HG02885 (cell line): ENCODE data around the gene LDLRAD2.

Experiments used
- ATAC-seq: cut with Tn5 transposase; IDR thresholded peaks from one replicate; pipeline ENCODE4 v1.9.1; 2021; ENCODE audit warnings: mild to moderate bottlenecking; ENCODE audit not compliant: unreplicated experiment, poor library complexity

Gene LDLRAD2

DNA sequence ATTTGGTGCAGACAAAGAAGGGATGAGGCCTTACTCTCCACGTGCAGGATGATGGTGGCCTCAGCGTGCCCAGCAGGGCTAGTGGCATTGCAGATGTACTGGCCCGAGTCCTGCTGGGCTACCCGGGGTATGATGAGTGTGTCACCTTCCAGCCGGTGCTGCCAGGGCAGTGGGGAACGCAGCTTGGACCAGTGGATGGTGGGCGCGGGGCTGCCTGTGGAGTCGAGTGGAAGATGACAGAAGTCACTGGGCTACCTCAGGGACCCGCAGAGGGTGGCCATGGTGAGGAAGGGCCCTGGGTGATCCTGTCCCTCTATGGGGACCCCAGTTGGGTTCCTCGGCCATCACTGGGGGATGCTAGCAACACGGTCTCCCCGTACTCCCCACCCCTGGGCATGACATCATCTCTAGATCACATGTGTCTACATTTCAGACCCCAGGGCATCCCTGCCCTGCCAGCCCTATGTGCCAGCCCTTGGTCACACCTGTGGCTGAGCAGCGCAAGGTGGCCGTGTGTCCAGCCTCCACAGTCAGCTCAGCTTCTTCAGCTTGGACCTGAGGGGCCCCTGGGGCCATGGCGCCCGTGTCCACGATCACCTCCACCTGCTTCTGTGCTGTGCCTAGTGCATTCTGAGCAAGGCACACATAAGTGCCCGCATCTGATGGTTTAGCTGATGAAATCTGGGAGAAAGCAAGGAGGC, 27.4 kb downstream of the LDLRAD2 start:
- ATAC-seq = no peak

- no peak for ATAC-seq
Measured at GRCh38 chr1:21840981-21841380, 28.9 kb downstream of the LDLRAD2 start.

GRCh38 chr1:21841852-21842466, 29.9 kb downstream of the LDLRAD2 start:
- ATAC-seq = no peak

GRCh38 chr1:21842606-21843162, 30.6 kb downstream of the LDLRAD2 start:
- no peak for ATAC-seq

GRCh38 chr1:21843208-21843607, 31.1 kb downstream of the LDLRAD2 start:
- no peak for ATAC-seq

GRCh38 chr1:21843996-21844395, 31.9 kb downstream of the LDLRAD2 start:
- no peak for ATAC-seq

DNA sequence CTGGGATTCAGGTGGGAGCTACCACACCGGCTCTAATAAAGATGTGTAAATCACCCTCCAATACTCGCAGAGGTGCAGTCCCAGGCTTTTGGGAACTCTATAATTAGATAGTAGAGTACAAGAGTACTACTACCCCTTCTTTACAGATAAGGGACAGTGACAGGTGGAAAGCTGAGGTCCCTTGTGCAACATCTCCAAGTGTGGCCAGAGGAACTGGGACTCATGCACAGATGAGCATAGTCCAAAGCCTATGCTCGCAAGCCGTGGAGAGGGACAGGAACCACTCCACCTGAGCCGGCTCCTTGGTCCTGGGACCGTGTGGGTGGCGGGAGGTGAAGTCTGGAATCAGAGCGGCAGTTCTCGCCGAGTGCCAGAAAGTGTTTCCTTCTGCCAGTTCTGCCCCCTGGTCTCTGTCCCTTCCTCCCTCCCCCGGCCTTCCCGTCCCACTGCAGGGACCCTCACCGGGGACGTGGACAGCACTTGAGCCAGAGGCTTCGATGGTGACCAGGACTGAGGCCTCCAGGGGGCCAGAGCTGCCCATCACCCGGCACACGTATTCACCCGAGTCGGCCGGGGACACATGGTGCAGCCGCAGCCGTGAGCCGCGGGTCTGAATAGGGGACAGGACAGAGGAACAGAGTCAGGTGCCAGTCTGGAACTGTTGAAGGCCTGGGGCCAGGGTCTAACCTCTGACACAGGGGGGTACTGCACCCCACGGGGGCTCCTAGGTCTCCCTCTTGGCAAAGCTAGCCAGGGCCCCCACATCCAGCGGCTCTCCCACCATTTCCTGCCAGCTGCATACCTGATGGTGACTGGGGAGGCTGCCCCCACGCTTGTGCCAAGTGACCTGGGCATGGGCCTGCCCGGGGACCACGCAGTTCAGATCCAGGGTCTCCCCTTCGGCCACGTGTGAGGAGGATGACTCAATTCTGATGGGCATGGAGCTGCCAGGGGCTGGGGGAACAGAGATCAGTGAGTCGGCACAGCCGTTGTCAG, 33.9 kb downstream of the LDLRAD2 start:
- no peak for ATAC-seq

DNA sequence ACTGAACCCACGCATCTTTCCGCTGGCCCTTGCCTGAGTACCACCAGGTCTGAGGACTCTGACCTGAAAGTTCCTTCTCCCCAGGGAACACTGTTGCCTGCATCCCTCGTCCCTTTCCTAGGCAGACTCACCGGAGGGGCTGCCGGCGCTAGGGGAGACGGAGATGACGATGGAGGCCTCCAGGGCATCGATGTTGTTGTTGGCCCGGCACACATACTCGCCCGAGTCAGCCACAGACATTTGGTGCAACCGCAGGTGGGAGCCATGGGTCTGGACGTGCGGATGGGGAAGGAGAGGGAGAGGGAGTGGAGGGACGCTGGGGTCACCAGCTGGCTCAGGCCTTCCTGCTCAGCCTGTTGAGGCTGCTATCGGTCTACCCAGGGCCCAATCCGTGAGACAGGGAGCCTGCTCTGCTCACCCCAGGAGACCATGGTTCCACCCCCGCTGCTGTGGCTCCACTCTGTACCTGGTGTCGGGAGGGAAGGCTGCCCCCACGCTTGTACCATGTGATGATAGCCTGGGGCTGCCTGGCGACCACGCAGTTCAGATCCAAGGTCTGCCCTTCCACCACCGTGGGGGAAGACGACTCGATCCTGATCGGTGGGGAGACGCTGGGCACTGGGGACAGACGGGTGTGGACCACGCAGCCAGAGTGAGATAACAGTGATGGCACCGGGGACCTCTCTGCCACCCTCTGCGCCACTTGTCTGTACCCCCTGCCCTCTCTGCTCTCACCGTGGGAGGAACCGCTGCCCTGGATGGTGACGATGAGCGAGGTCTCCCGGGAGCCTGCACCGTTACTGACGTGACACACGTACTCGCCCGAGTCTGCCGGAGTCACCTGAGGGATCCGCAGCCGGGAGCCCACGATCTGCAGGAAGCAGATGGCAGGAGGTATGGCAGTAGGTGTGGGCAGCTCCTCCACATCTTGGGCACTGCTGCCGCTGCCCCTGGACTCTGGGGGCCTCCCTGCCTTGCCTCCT, 35.4 kb downstream of the LDLRAD2 start:
- no peak for ATAC-seq

DNA sequence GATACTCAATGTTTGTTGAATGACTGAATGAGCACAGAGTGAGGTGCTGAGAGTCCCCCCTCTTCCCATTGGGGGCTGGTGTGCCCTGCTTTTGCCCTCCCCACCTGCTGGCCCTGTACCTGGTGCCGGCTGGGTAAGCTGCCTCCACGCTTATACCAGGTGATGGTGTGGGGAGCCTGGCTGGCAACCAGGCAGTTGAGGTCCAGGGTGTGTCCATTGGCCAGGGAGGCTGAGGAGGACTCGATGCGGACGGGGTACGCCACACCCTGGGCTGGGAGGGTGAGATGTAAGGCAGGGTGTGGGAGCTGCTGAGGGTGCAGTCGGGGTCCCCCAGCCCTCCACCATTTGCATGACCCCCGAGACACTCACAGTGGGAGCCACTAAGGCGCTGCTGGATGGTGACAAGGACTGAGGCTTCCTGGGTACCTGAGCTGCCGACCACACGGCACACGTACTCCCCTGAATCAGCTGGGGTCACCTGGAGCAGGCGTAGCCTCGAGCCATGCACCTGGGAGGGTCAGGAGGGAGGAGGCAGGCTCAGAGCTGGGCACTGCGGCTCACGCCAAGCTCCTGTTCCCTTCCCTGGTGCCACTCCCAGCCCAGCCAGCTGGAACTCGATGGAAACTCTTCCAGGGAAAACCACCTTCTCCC, 36.6 kb downstream of the LDLRAD2 start:
- no peak for ATAC-seq

DNA sequence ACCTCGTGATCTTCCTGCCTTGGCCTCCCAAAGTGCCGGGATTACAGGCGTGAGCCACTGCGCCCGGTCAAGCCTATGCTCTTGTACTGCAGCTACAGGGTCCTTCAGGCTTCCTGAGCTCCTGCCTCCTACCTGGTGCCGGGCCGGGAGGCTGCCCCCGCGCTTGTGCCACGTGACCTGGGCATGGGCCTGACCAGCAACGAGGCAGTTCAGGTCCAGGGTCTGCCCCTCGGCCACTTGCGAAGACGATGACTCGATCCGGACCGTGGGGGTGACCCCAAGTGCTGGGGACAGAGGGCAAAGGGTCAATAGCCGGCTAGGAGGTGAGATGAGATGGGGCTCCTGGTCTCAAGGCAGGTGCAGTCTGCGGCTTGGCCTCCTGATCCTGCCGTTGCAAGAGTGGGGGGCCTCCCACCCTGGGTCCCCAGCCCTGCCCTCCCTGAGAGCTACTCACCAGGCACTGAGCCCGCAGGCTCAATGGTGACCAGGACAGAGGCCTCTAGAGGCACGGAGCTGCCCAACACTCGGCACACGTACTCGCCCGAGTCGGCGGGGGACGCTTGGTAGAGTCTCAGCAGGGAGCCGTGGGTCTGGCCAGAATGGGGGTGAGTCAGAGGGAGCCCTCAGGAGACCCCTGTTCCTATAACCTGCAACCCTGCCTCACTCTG, 38.0 kb downstream of the LDLRAD2 start:
- ATAC-seq = no peak

- ATAC-seq = no peak
Measured at GRCh38 chr1:21851430-21852250, 39.6 kb downstream of the LDLRAD2 start.

DNA sequence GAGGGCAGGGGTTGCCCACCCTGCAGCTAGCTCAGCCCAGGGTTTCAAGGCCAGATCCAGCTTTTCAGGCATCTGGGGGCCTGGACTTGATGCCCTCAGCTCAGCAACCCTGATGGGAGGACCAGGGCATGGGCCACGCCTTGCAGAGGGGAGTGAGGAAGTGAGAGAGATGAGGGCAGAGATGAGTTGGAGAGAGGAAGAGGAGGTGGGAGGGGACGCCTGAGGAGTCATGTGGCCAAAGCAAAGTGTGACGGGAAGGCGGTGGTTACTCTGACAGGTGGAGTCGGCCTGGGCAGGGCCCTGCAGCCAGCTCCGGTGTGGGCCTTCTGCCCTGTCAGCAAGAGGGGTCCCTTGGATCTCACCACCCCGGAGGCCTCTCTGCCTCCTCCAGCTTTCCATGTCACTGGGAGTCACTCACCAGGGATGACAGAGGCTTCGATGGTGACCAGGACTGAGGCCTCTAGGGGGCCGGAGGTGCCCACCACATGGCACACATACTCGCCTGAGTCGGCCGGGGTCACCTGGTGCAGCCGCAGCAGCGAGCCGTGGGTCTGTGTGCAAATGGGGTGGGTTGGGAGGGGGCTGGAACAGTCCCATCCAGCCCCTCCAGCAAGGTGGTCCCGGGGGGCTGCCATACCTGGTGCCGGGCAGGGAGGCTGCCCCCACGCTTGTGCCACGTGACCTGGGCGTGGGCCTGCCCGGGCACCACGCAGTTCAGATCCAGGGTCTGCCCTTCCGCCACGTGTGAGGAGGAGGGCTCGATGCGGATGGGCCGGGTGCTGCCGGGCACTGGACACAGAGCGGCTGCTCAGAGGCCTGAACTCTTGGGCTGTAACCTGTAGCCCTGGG, 40.4 kb downstream of the LDLRAD2 start:
- peak; percentile 63 for ATAC-seq

GRCh38 chr1:21853131-21853427, 41.0 kb downstream of the LDLRAD2 start:
- no peak for ATAC-seq

GRCh38 chr1:21854090-21854750, 42.2 kb downstream of the LDLRAD2 start:
- ATAC-seq = no peak

DNA sequence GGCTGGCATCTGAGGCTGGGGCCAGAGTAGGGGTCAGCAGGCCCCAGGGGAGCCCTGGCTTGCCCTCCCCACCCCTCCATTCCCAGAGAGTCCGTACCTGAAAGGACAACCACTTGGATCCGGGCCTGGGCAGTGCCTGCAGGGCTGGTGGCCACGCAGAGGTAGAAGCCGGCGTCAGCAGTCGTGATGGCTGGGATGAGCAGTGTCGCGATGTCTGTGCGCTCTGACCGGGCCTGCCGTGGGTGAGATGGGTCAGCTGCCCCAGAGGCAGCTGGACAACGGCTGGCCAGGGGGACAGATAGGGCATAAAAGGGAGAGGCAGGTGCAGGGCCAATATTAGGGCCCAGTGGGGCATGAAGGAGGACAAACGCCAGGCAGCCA, 42.7 kb downstream of the LDLRAD2 start:
- ATAC-seq = no peak

DNA sequence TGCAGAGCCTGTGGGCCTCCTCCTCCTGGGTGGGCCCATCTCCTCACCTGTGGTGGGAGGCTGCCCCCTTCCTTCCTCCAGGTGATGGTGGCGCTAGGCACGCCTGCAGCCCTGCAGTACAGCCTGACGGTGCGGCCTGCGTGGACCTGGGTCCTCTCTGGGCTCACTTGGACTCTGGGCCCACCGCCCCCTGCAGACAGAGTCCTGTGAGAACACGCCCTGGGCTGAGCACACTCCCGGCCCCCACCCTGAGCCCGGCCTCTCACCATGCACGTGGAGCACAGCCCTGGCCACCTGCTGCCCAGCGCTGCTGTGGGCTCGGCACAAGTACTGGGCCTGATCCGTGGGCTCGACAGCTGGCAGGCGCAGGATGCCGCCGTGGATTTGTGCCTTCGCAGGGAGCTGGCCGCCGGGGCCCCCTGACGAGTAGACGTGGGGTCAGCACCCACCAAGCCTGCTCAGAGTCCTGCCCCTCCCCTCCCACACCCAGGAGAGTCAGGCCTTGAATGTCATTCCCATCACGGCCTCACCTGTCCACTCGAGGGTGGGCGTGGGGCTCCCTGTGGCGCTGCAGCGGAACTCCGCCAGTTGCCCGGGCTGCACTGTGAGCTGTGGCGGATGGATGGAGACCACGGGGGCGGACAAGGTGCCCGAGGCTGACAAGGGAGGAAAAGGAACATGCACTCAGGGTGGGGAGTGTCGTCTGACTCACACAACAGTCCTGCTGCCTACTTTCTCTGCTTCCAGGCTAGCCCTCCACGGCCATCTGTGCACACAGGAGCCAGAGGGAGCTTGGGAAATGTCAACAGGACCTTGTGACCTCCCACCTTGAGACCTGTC, 43.4 kb downstream of the LDLRAD2 start:
- ATAC-seq = no peak
